Measurements from ENCODE around the gene CDC14A.
"Not testable (repeated sequence)": the region's sequence is repeated elsewhere in the genome, so short reads cannot be mapped to it uniquely, and the experiment has no call there.

CDC14A gene

GRCh38 chr1:100363831-100364230, 11.5 kb downstream of the CDC14A start:
- no peak for DNase-seq (ENCODE audit: low spot score)

- DNase-seq (ENCODE audit: low spot score): no peak
Observed at GRCh38 chr1:100364697-100365096, 12.4 kb downstream of the CDC14A start.

GRCh38 chr1:100366209-100366525, 13.9 kb downstream of the CDC14A start:
- DNase-seq (ENCODE audit: low spot score): no peak

- DNase-seq (ENCODE audit: low spot score): not testable (repeated sequence)
Observed at GRCh38 chr1:100369339-100369738, 17.0 kb downstream of the CDC14A start.

GRCh38 chr1:100373953-100374352, 21.6 kb downstream of the CDC14A start:
- not testable (repeated sequence) for DNase-seq (ENCODE audit: low spot score)

- DNase-seq (ENCODE audit: low spot score): not testable (repeated sequence)
Observed at GRCh38 chr1:100376890-100377289, 24.6 kb downstream of the CDC14A start.

GRCh38 chr1:100377590-100378361, 25.5 kb downstream of the CDC14A start:
- DNase-seq (ENCODE audit: low spot score): no peak

GRCh38 chr1:100378956-100379355, 26.6 kb downstream of the CDC14A start:
- DNase-seq (ENCODE audit: low spot score): no peak

GRCh38 chr1:100380635-100381034, 28.3 kb downstream of the CDC14A start:
- no peak for DNase-seq (ENCODE audit: low spot score)

- DNase-seq (ENCODE audit: low spot score): no peak
Observed at GRCh38 chr1:100382657-100383056, 30.4 kb downstream of the CDC14A start.

GRCh38 chr1:100383743-100384405, 31.6 kb downstream of the CDC14A start:
- DNase-seq (ENCODE audit: low spot score): no peak

GRCh38 chr1:100387209-100387608, 34.9 kb downstream of the CDC14A start:
- DNase-seq (ENCODE audit: low spot score): no peak

GRCh38 chr1:100387657-100388350, 35.5 kb downstream of the CDC14A start:
- no peak for DNase-seq (ENCODE audit: low spot score)

- DNase-seq (ENCODE audit: low spot score): no peak
Observed at GRCh38 chr1:100390531-100390930, 38.2 kb downstream of the CDC14A start.

GRCh38 chr1:100391675-100392074, 39.4 kb downstream of the CDC14A start:
- DNase-seq (ENCODE audit: low spot score): peak; percentile 39

- DNase-seq (ENCODE audit: low spot score): no peak
Observed at GRCh38 chr1:100392756-100393155, 40.5 kb downstream of the CDC14A start.

GRCh38 chr1:100394285-100394684, 42.0 kb downstream of the CDC14A start:
- DNase-seq (ENCODE audit: low spot score): peak; percentile 21

GRCh38 chr1:100395913-100396312, 43.6 kb downstream of the CDC14A start:
- no peak for DNase-seq (ENCODE audit: low spot score)

GRCh38 chr1:100396651-100397050, 44.3 kb downstream of the CDC14A start:
- peak; percentile 37 for DNase-seq (ENCODE audit: low spot score)

GRCh38 chr1:100397681-100398080, 45.4 kb downstream of the CDC14A start:
- DNase-seq (ENCODE audit: low spot score): no peak

GRCh38 chr1:100398648-100399047, 46.3 kb downstream of the CDC14A start:
- DNase-seq (ENCODE audit: low spot score): no peak

- DNase-seq (ENCODE audit: low spot score): peak; percentile 87
Observed at GRCh38 chr1:100400404-100400803, 48.1 kb downstream of the CDC14A start.

GRCh38 chr1:100404821-100405220, 52.5 kb downstream of the CDC14A start:
- DNase-seq (ENCODE audit: low spot score): no peak
